Measurements from ENCODE around the gene ZSWIM5.

GRCh38 chr1:45238846-45239245 lies 32.4 kb upstream of the ZSWIM5 start:
- no peak for TF ChIP-seq CTCF (IDR thresholded peaks at IDR 0.05; ENCODE audit: insufficient read depth, low read length)
- TF ChIP-seq POLR2AphosphoS5 (IDR thresholded peaks at IDR 0.05; ENCODE audit: low read depth) = no peak
